OCI-LY3 (cell line): ENCODE results near the gene ASB13.

Experiments used
- CTCF ChIP-seq: fragments of 200-600, 300-600 bp; sonication (generic); IDR thresholded peaks from 2 replicates; pipeline ENCODE4 v1.5.1; 2014; ENCODE audit warnings: antibody characterized with exemption, low read length, low read depth
- EZH2phosphoT487 ChIP-seq: fragments of 200-600 bp; shearing (Covaris generic); IDR thresholded peaks from 2 replicates; pipeline ENCODE4 v1.6.1; 2018; ENCODE audit warnings: antibody characterized with exemption, mixed run types, low read depth

GRCh38 chr10:5608608-5609220 lies 57.7 kb downstream of the ASB13 start:
- TF ChIP-seq CTCF: no peak
- no peak for TF ChIP-seq EZH2phosphoT487
